BLaER1 (cell line): ENCODE measurements around the gene SLC35B4.

Experiments used
- H3K27ac ChIP-seq: shearing (Covaris generic); formaldehyde crosslinking; 2 replicates; pipeline ENCODE4 v1.8.1; 2022
- H3K27me3 ChIP-seq: shearing (Covaris generic); formaldehyde crosslinking; 2 replicates; pipeline ENCODE4 v1.8.1; 2022
- H3K36me3 ChIP-seq: shearing (Covaris generic); formaldehyde crosslinking; 2 replicates; pipeline ENCODE4 v1.8.1; 2022
- H3K4me1 ChIP-seq: shearing (Covaris generic); formaldehyde crosslinking; 2 replicates; pipeline ENCODE4 v1.8.1; 2022
- H3K4me2 ChIP-seq: shearing (Covaris generic); formaldehyde crosslinking; 2 replicates; pipeline ENCODE4 v1.8.1; 2022
- H3K4me3 ChIP-seq: shearing (Covaris generic); formaldehyde crosslinking; 2 replicates; pipeline ENCODE4 v1.8.1; 2022
- H3K9ac ChIP-seq: shearing (Covaris generic); formaldehyde crosslinking; 2 replicates; pipeline ENCODE4 v1.8.1; 2022
- H3K9me3 ChIP-seq: shearing (Covaris generic); formaldehyde crosslinking; 2 replicates; pipeline ENCODE4 v1.8.1; 2022
- H4K20me1 ChIP-seq: shearing (Covaris generic); formaldehyde crosslinking; 2 replicates; pipeline ENCODE4 v1.8.1; 2022
- Cebpa-rat ChIP-seq: shearing (Covaris generic); IDR thresholded peaks from 2 replicates; pipeline ENCODE4 v1.8.1; 2022

Gene SLC35B4

GRCh38 chr7:134355927-134356326 is 39.2 kb upstream of the SLC35B4 start:
- no peak for TF ChIP-seq Cebpa-rat
- H3K27ac ChIP-seq = no peak overlapping the region

DNA sequence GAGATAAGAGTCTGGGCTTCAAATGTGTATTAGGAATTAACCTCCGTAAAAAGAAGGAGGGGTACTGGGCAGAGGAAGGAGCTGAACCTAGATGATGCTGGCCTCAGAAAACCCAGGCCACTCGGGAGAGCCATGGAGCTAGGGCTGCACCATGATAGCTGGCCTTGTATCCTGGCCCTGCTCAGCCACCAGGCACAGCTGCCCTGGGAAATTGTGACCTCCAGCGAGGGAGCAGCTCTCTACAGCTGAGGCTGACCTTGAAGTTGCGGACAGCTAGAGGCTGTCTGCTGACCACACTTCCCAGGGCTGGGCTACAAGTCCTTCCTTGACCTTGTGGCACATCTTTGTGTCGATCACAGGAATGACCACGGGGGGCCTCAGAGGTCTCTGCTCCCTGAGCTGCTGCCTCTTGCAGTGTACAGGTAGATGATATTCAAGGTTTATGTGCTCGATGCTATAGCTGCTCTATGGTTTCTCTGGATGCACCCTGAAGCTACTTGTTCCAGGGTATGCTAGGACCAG is 38.3 kb upstream of the SLC35B4 start:
- H3K27me3 ChIP-seq = no peaks in the 10 kb centered on the region
- no peaks in the 10 kb centered on the region for H3K36me3 ChIP-seq
- H4K20me1 ChIP-seq = no peaks in the 10 kb centered on the region
- peaks cover 8% of the 10 kb centered on the region; the same call in 1 of the 2 replicates for H3K4me1 ChIP-seq
- no peak for TF ChIP-seq Cebpa-rat
- no peak overlapping the region for H3K9ac ChIP-seq
- H3K4me3 ChIP-seq = no peak overlapping the region
- H3K4me2 ChIP-seq = no peak overlapping the region
- no peaks in the 10 kb centered on the region for H3K9me3 ChIP-seq
- no peak overlapping the region for H3K27ac ChIP-seq

More at GRCh38 chr7:134355927-134356326, 39.2 kb upstream of the SLC35B4 start:
- Histone ChIP-seq H3K27me3 (no peaks in the 10 kb centered on the region), H3K4me3 (no peak overlapping the region), H3K4me2 (no peak overlapping the region), H3K9me3 (no peaks in the 10 kb centered on the region), H3K36me3 (no peaks in the 10 kb centered on the region), H4K20me1 (no peaks in the 10 kb centered on the region), H3K4me1 (peaks cover 2% of the 10 kb centered on the region; the same call in 1 of the 2 replicates), H3K9ac (no peak overlapping the region)

DNA sequence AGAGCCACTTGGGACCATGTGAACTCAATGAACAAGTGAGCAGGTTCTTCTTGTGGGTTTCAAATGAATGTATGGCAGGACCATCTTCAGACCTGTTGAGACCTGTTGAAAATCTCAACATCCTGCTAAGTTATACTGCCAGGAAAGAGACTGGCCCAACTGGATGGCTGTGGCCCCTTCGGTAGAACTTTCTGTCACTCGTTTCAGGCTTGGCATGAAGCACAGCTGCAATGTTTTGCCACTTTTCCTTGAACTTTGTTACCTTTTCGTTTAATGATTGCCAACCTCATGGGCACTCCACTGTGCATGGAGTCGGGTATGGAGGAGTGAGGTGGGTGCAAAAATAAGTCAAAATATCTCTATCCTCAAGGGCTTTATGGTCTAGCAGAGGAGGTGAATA is 36.7 kb upstream of the SLC35B4 start:
- H3K4me1 ChIP-seq = peaks cover 8% of the 10 kb centered on the region; the same call in 1 of the 2 replicates
- H3K9ac ChIP-seq = no peak overlapping the region
- no peaks in the 10 kb centered on the region for H3K27me3 ChIP-seq
- no peaks in the 10 kb centered on the region for H4K20me1 ChIP-seq
- no peak for TF ChIP-seq Cebpa-rat
- H3K4me3 ChIP-seq = no peak overlapping the region
- no peak overlapping the region for H3K27ac ChIP-seq
- no peaks in the 10 kb centered on the region for H3K9me3 ChIP-seq
- no peak overlapping the region for H3K4me2 ChIP-seq
- no peaks in the 10 kb centered on the region for H3K36me3 ChIP-seq

- H3K27me3 ChIP-seq = no peaks in the 10 kb centered on the region
- H3K36me3 ChIP-seq = no peaks in the 10 kb centered on the region
- no peak overlapping the region for H3K9ac ChIP-seq
- H3K4me2 ChIP-seq = no peak overlapping the region
- no peak for TF ChIP-seq Cebpa-rat
- H3K9me3 ChIP-seq = no peaks in the 10 kb centered on the region
- peaks cover 8% of the 10 kb centered on the region; the same call in 1 of the 2 replicates for H3K4me1 ChIP-seq
- no peak overlapping the region for H3K27ac ChIP-seq
- no peak overlapping the region for H3K4me3 ChIP-seq
- H4K20me1 ChIP-seq = no peaks in the 10 kb centered on the region
These were observed 34.7 kb upstream of the SLC35B4 start for GRCh38 chr7:134351424-134351823.

DNA sequence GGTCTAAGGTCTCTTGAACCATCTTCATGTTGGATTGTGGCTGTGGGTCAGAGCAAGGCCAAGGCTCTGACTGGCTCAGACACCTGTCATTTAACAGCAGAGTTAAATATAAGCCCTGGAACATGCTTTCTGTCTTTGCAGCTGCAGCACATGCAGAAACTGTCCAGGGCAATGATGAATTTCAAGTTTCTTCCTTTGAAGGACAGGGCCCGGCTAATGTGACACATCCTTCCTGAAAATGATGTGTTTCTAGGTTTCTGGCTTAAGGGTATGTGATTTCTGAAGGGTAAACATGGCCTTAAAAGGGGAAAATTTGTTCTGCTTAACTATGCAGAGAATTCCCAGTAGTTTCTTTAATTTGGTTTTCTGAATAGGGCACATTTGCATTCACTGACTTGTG is 34.0 kb upstream of the SLC35B4 start:
- Histone ChIP-seq H3K36me3 (no peaks in the 10 kb centered on the region), H3K9ac (no peak overlapping the region), H3K27me3 (no peaks in the 10 kb centered on the region), H3K4me3 (no peak overlapping the region), H3K4me2 (no peak overlapping the region), H4K20me1 (no peaks in the 10 kb centered on the region), H3K4me1 (peaks cover 8% of the 10 kb centered on the region; the same call in 1 of the 2 replicates), H3K9me3 (no peaks in the 10 kb centered on the region), H3K27ac (no peak overlapping the region)
- no peak for TF ChIP-seq Cebpa-rat

- H4K20me1 ChIP-seq = no peaks in the 10 kb centered on the region
- TF ChIP-seq Cebpa-rat = no peak
- no peaks in the 10 kb centered on the region for H3K27me3 ChIP-seq
- H3K4me2 ChIP-seq = no peak overlapping the region
- peaks cover 8% of the 10 kb centered on the region; the same call in 1 of the 2 replicates for H3K4me1 ChIP-seq
- H3K9me3 ChIP-seq = no peaks in the 10 kb centered on the region
- H3K4me3 ChIP-seq = no peak overlapping the region
- H3K36me3 ChIP-seq = no peaks in the 10 kb centered on the region
- no peak overlapping the region for H3K9ac ChIP-seq
- no peak overlapping the region for H3K27ac ChIP-seq
These were observed 30.8 kb upstream of the SLC35B4 start for GRCh38 chr7:134347567-134347966.

DNA sequence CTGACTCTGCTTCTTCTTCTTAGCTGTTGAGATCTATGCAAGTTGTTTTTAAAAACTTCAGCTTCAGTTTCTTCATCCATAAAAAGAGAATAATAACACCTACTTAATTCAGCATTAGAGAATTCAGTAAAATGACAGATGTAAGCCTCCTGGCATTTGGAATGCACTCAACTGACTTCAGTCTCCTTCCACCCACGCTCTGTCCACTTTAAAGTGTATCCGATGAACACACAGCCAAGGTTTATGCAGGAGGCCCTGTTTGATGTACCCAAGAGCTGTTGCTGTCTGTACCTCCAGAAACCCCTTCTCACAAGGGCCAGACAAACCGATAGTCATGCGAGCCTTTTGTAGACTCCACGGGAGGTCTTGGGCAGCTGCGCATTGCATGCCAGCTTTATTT is 27.1 kb upstream of the SLC35B4 start:
- H3K36me3 ChIP-seq = no peaks in the 10 kb centered on the region

GRCh38 chr7:134343136-134343535 is 26.4 kb upstream of the SLC35B4 start:
- no peaks in the 10 kb centered on the region for H3K36me3 ChIP-seq
- H3K4me2 ChIP-seq = no peak overlapping the region
- no peaks in the 10 kb centered on the region for H3K27me3 ChIP-seq
- H3K27ac ChIP-seq = no peak overlapping the region
- no peaks in the 10 kb centered on the region for H3K4me1 ChIP-seq
- no peak for TF ChIP-seq Cebpa-rat
- H3K9me3 ChIP-seq = no peaks in the 10 kb centered on the region
- H3K4me3 ChIP-seq = no peak overlapping the region
- H3K9ac ChIP-seq = no peak overlapping the region
- H4K20me1 ChIP-seq = no peaks in the 10 kb centered on the region

More for the DNA sequence above, 27.1 kb upstream of the SLC35B4 start:
- no peaks in the 10 kb centered on the region for H3K27me3 ChIP-seq
- H3K9ac ChIP-seq = no peak overlapping the region
- no peaks in the 10 kb centered on the region for H4K20me1 ChIP-seq
- no peaks in the 10 kb centered on the region for H3K4me1 ChIP-seq
- no peak overlapping the region for H3K4me3 ChIP-seq
- no peak overlapping the region for H3K4me2 ChIP-seq
- no peak overlapping the region for H3K27ac ChIP-seq
- no peaks in the 10 kb centered on the region for H3K9me3 ChIP-seq
- TF ChIP-seq Cebpa-rat = no peak

GRCh38 chr7:134339475-134339874 is 22.7 kb upstream of the SLC35B4 start:
- H3K27me3 ChIP-seq = no peaks in the 10 kb centered on the region
- no peak overlapping the region for H3K9ac ChIP-seq
- H3K9me3 ChIP-seq = no peaks in the 10 kb centered on the region
- no peaks in the 10 kb centered on the region for H3K36me3 ChIP-seq
- no peaks in the 10 kb centered on the region for H3K4me1 ChIP-seq
- no peaks in the 10 kb centered on the region for H4K20me1 ChIP-seq
- no peak overlapping the region for H3K4me2 ChIP-seq
- no peak overlapping the region for H3K27ac ChIP-seq
- no peak for TF ChIP-seq Cebpa-rat
- no peak overlapping the region for H3K4me3 ChIP-seq

GRCh38 chr7:134337980-134338379 is 21.2 kb upstream of the SLC35B4 start:
- Histone ChIP-seq H3K9me3 (no peaks in the 10 kb centered on the region), H3K27me3 (no peaks in the 10 kb centered on the region), H3K36me3 (no peaks in the 10 kb centered on the region), H3K4me3 (no peak overlapping the region), H3K9ac (no peak overlapping the region), H4K20me1 (no peaks in the 10 kb centered on the region), H3K4me1 (no peaks in the 10 kb centered on the region), H3K27ac (no peak overlapping the region), H3K4me2 (no peak overlapping the region)
- TF ChIP-seq Cebpa-rat = no peak

DNA sequence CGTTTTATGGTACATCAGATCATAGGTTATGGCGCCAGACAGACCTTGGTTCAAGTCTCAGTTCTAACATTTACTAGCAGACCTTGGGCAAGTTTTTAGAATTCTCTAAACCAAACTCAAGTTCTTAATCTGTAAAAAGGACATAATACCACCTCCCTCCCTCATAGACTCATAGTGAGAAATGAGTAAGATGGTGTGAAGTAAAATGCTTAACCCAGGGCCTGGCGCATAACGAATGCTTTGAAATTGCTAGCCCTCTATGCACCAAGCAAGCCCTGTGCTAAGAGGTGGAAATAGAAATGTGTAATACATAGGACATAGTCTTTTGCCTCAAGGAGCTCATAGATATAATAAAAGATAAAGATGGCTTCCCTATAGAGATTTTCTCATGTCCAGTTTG is 17.7 kb upstream of the SLC35B4 start:
- H3K9me3 ChIP-seq = no peaks in the 10 kb centered on the region
- H3K4me1 ChIP-seq = no peaks in the 10 kb centered on the region
- no peaks in the 10 kb centered on the region for H3K27me3 ChIP-seq
- no peaks in the 10 kb centered on the region for H4K20me1 ChIP-seq
- no peak overlapping the region for H3K4me3 ChIP-seq
- no peak for TF ChIP-seq Cebpa-rat
- H3K27ac ChIP-seq = no peak overlapping the region
- H3K4me2 ChIP-seq = no peak overlapping the region
- no peak overlapping the region for H3K9ac ChIP-seq
- H3K36me3 ChIP-seq = no peaks in the 10 kb centered on the region
